HepG2 (cell line): Measurements from ENCODE around the gene ETS2. TPM values are rescaled to one million over a fixed set of nuclear protein-coding genes. Genes with fewer than 3 reads are reported as not detected.

Experiments
- ATAC-seq: fragments of 200-7000 bp; cut with Tn5 transposase; 3 replicates; pipeline ENCODE4 v1.9.1; 2020; ENCODE audit warnings: mild to moderate bottlenecking, moderate library complexity
- BruUV-seq: library from RNA; stranded (reverse); fragments of 400-500 nt; replicated peaks from 2 replicates; lab custom pipeline; 2021; lab: Mats Ljungman, UMichigan
- CTCF ChIA-PET: fragments of 300-600 bp; formaldehyde crosslinking; extraction: SDS; loops from one replicate; lab custom pipeline; 2021; ENCODE audit warnings: low total read pairs, inconsistent platforms, low intra/inter-chr PET ratio; lab: Yijun Ruan, JAX
- POLR2A ChIA-PET: fragments of 350-600 bp; sonication (Branson Sonifier 250); formaldehyde crosslinking; loops from one replicate; lab custom pipeline; 2020; ENCODE audit warnings: antibody characterized with exemption, inconsistent platforms; lab: Yijun Ruan, JAX
- DNase-seq: peaks from one replicate; pipeline ENCODE4 v3.0.0-alpha.2; 2015; ENCODE audit warnings: low spot score
- FAIRE-seq: peaks from 3 replicates; lab custom pipeline; 2011; peaks lifted over from hg19 to GRCh38; lab: Jason Lieb, UNC
- H2AFZ ChIP-seq: one replicate; pipeline ENCODE4 v1.6.1; 2011; ENCODE audit warnings: low read length, inconsistent platforms
- H3K27ac ChIP-seq: fragments of 300-600 bp; 3 replicates; pipeline ENCODE4 v1.8.0; 2011; ENCODE audit warnings: mixed run types, mild to moderate bottlenecking, mixed read lengths, low read length, inconsistent platforms; ENCODE audit not compliant: insufficient read depth; ENCODE audit errors: extremely low read length
- H3K27me3 ChIP-seq, 2 experiments: fragments of 200-600 bp in 1 of 2; 2 replicates in 1 of 2; 3 replicates in 1 of 2; pipeline versions ENCODE4 v1.6.0 to v1.8.0; 2011; ENCODE audit warnings: low read length in 2 of 2, mild to moderate bottlenecking in 2 of 2, moderate library complexity in 2 of 2, inconsistent platforms in 1 of 2; ENCODE audit not compliant: insufficient read depth in 2 of 2, control insufficient read depth in 1 of 2
- H3K36me3 ChIP-seq, 2 experiments: fragments of 200-600 bp in 1 of 2; replicated peaks in 1 of 2; 2 replicates in 1 of 2; 3 replicates in 1 of 2; pipeline versions ENCODE4 v1.5.1 to v1.8.0; 2011; ENCODE audit warnings: low read length in 2 of 2, inconsistent platforms in 1 of 2; ENCODE audit not compliant: insufficient read depth in 2 of 2, control insufficient read depth in 1 of 2
- H3K4me1 ChIP-seq: 2 replicates; pipeline ENCODE4 v1.5.1; 2012; ENCODE audit warnings: low read length, inconsistent platforms; ENCODE audit not compliant: insufficient read depth
- H3K4me2 ChIP-seq: 2 replicates; pipeline ENCODE4 v1.6.0; 2011; ENCODE audit warnings: low read depth, low read length, inconsistent platforms
- H3K4me3 ChIP-seq, 3 experiments: fragments of 200-600 bp in 1 of 3; sonication (generic), shearing (Covaris generic) in 1 of 3; replicated peaks in 1 of 3; 2 replicates each; pipeline ENCODE4 v1.5.1; 2011 to 2016; ENCODE audit warnings: low read length in 3 of 3, inconsistent platforms in 2 of 3, low read depth in 2 of 3, mild to moderate bottlenecking in 2 of 3, control low read depth in 1 of 3, mixed read lengths in 1 of 3; ENCODE audit not compliant: insufficient read depth in 1 of 3
- H3K79me2 ChIP-seq: one replicate; pipeline ENCODE4 v1.6.1; 2011; ENCODE audit warnings: low read length, inconsistent platforms; ENCODE audit not compliant: insufficient read depth
- H3K9ac ChIP-seq: 2 replicates; pipeline ENCODE4 v1.6.0; 2011; ENCODE audit warnings: mild to moderate bottlenecking, low read depth, low read length, inconsistent platforms; ENCODE audit not compliant: insufficient read depth
- H3K9me3 ChIP-seq: 2 replicates; pipeline ENCODE4 v1.5.1; 2012; ENCODE audit warnings: mild to moderate bottlenecking, low read length
- H4K20me1 ChIP-seq: 2 replicates; pipeline ENCODE4 v1.6.0; 2011; ENCODE audit warnings: inconsistent platforms, mild to moderate bottlenecking, low read length, moderate library complexity; ENCODE audit not compliant: insufficient read depth
- ATF7 ChIP-seq, 2 experiments: fragments of 450-650 bp in 1 of 2; sonication (generic) in 1 of 2; formaldehyde crosslinking in 1 of 2; IDR thresholded peaks; 2 replicates each; pipeline versions ENCODE4 v1.4.0 to v1.6.1; 2016 to 2020; ENCODE audit warnings: antibody characterized with exemption in 1 of 2, mild to moderate bottlenecking in 1 of 2, missing genetic modification reagents in 1 of 2
- KIAA2018 ChIP-seq: sonication (generic); formaldehyde crosslinking; IDR thresholded peaks from 2 replicates; pipeline ENCODE4 v1.5.0; 2020; ENCODE audit warnings: mild to moderate bottlenecking, missing genetic modification reagents, borderline replicate concordance
- POLR2G ChIP-seq: fragments of 200-400 bp; formaldehyde crosslinking; IDR thresholded peaks from 2 replicates; pipeline ENCODE4 v1.6.1; 2018; ENCODE audit warnings: mild to moderate bottlenecking, low read depth, low read length, moderate library complexity
- RBM22 ChIP-seq: fragments of 200-400 bp; formaldehyde crosslinking; optimal IDR thresholded peaks from 2 replicates; pipeline ENCODE3; 2017; ENCODE audit warnings: mild to moderate bottlenecking, low read length, moderate library complexity
- SNAPC2 ChIP-seq: sonication (generic); formaldehyde crosslinking; IDR thresholded peaks from 2 replicates; pipeline ENCODE4 v1.8.1; 2022; ENCODE audit warnings: mild to moderate bottlenecking, missing genetic modification reagents
- SP4 ChIP-seq: sonication (generic); formaldehyde crosslinking; IDR thresholded peaks from 2 replicates; pipeline ENCODE4 v1.8.1; 2023; ENCODE audit warnings: mild to moderate bottlenecking, missing genetic modification reagents
- ZNF282 ChIP-seq: fragments of 450-650 bp; IDR thresholded peaks from 2 replicates; pipeline ENCODE4 v1.6.1; 2018; ENCODE audit not compliant: partially characterized antibody
- ZNF343 ChIP-seq: sonication (generic); formaldehyde crosslinking; IDR thresholded peaks from 2 replicates; pipeline ENCODE4 v1.4.0; 2020; ENCODE audit warnings: mild to moderate bottlenecking, missing genetic modification reagents
- ZNF670 ChIP-seq: sonication (generic); formaldehyde crosslinking; IDR thresholded peaks from 2 replicates; pipeline ENCODE4 v1.8.0; 2022; ENCODE audit warnings: mild to moderate bottlenecking, missing genetic modification reagents, borderline replicate concordance
- WGBS: methylation state at CpG from one replicate; pipeline ENCODE4 v1.1.6; 2017; ENCODE audit warnings: low lambda C conversion rate; 5-methylcytosine and 5-hydroxymethylcytosine counted together
- in situ Hi-C: cut with HindIII; loops from 2 replicates; pipeline ENCODE4 v1.10.0; 2017; ENCODE audit warnings: low pct_unique_long_range_greater_than_20kb; ENCODE audit not compliant: extremely low pct_ligation_motif_present
- intact Hi-C: fragments of 100-400 bp; cut with micrococcal nuclease; formaldehyde crosslinking; loops from one replicate; pipeline ENCODE4 v1.10.0; 2022; ENCODE audit not compliant: unreplicated experiment
- polyA plus RNA-seq, 8 experiments: library from polyadenylated mRNA; depleted of rRNA in 3 of 8; stranded (reverse) in 7 of 8; unstranded in 1 of 8; fragments of >200 nt; fragmentation: Illumina TruSeq in 4 of 8; extraction: Trizol in 4 of 8; gene quantifications; 2 replicates each; pipeline versions ENCODE4 v1.2.1 to v1.2.3, GENCODE V29; 2011 to 2016; ENCODE audit warnings: low read depth in 4 of 8, missing spikeins in 1 of 8, mixed read lengths in 1 of 8; ENCODE audit not compliant: insufficient read depth in 1 of 8
- total RNA-seq, 5 experiments: library from RNA; depleted of rRNA; stranded (reverse); fragments of >200 nt; fragmentation: Illumina TruSeq; extraction: Trizol; gene quantifications; 2 replicates each; pipeline ENCODE4 v1.2.3, GENCODE V29; 2016; ENCODE audit warnings: low read depth in 1 of 5
- TF ChIP-seq, protein P1 (sequence below): sonication (generic); formaldehyde crosslinking; IDR thresholded peaks from 2 replicates; pipeline ENCODE4 v1.4.0; 2020; ENCODE audit warnings: mild to moderate bottlenecking, missing genetic modification reagents, borderline replicate concordance

Gene ETS2
- total and polyA plus RNA-seq, 2 of the 13 experiments (the other 11 are each of a cell fraction or from before 2014, with no cell fraction given) = 24.6 to 64.4 TPM

DNA sequence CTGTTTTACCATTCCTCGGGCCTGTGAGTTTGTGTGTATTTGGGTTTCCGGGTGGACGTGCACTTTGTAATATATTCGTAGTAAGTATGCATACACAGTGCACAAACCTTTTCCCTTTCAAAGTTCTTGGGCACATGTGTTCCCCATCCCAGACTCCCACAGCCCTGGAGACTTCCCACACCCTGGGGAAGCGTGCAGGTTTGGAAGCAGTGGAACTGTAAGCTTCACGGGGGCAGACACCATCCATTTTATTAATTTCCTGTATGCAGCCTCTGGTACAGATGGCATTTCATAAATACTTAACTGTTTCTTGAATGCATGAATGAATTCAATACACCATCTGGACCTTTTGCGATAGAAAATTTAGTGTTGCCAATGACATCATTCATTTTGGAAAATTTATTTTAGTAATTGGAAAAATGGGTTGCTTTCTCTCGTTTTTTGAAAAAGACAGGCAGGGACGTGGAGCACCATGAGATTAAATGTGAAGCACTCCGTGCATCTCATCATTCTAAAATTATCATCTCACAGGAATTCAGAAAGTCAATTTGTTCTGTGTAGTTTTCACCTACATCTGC, 10.8 kb downstream of the ETS2 start:
- POLR2A ChIA-PET = interaction anchor here (1.5 kb wide), 1 partner anchor 9 kb away, joined by 4 read pairs; no protein-coding TSS in a partner anchor
- DNase-seq (no peak), ATAC-seq (no peak), FAIRE-seq (no peak)
- Histone ChIP-seq H3K79me2 (peaks cover 29% of the 10 kb centered on the region), H3K4me1 (peaks cover 63% of the 10 kb centered on the region), H3K27me3 (no peaks in the 10 kb centered on the region), H3K36me3 (peaks cover 44 to 93% of the 10 kb centered on the region in 2 experiments), H3K9me3 (no peaks in the 10 kb centered on the region), H3K4me3 (no peak overlapping the region), H3K9ac (no peak overlapping the region), H3K27ac (no peak overlapping the region), H3K4me2 (no peak overlapping the region), H2AFZ (no peak overlapping the region), H4K20me1 (peaks cover 13% of the 10 kb centered on the region)
- no TSS peak for BruUV-seq
- CTCF ChIA-PET = no interaction called here
- in situ Hi-C loops (no loop called here), intact Hi-C loops (no loop called here)
- WGBS = 98% methylated on average over 10 of the region's 10 CpGs
- TF ChIP-seq ZNF343 (no peak), ATF7 (IDR thresholded peaks at IDR 0.05) (peak; percentile 60; the same call in 1 of the 2 replicates), ATF7 (CRISPR knock-in tag; IDR thresholded peaks at IDR 0.05) (no peak), POLR2G (peak; percentile 49; the same call in 1 of the 2 replicates), RBM22 (peak; percentile 43), SNAPC2 (no peak), KIAA2018 (CRISPR knock-in tag) (no peak), ZNF282 (no peak), SP4 (CRISPR knock-in tag) (no peak), ZNF670 (no peak)
- TF ChIP-seq, protein P1, sequence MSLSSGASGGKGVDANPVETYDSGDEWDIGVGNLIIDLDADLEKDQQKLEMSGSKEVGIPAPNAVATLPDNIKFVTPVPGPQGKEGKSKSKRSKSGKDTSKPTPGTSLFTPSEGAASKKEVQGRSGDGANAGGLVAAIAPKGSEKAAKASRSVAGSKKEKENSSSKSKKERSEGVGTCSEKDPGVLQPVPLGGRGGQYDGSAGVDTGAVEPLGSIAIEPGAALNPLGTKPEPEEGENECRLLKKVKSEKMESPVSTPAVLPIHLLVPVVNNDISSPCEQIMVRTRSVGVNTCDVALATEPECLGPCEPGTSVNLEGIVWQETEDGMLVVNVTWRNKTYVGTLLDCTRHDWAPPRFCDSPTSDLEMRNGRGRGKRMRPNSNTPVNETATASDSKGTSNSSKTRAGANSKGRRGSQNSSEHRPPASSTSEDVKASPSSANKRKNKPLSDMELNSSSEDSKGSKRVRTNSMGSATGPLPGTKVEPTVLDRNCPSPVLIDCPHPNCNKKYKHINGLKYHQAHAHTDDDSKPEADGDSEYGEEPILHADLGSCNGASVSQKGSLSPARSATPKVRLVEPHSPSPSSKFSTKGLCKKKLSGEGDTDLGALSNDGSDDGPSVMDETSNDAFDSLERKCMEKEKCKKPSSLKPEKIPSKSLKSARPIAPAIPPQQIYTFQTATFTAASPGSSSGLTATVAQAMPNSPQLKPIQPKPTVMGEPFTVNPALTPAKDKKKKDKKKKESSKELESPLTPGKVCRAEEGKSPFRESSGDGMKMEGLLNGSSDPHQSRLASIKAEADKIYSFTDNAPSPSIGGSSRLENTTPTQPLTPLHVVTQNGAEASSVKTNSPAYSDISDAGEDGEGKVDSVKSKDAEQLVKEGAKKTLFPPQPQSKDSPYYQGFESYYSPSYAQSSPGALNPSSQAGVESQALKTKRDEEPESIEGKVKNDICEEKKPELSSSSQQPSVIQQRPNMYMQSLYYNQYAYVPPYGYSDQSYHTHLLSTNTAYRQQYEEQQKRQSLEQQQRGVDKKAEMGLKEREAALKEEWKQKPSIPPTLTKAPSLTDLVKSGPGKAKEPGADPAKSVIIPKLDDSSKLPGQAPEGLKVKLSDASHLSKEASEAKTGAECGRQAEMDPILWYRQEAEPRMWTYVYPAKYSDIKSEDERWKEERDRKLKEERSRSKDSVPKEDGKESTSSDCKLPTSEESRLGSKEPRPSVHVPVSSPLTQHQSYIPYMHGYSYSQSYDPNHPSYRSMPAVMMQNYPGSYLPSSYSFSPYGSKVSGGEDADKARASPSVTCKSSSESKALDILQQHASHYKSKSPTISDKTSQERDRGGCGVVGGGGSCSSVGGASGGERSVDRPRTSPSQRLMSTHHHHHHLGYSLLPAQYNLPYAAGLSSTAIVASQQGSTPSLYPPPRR (CRISPR knock-in tag) = no peak
